PFSK-1 (cell line): ENCODE data around the gene TCAP.

Experiments used
- FOXP2 ChIP-seq: optimal IDR thresholded peaks from 2 replicates; pipeline ENCODE3; 2011; ENCODE audit warnings: borderline replicate concordance, control low read depth, inconsistent platforms; ENCODE audit not compliant: insufficient read depth; ENCODE audit errors: extremely low read length, extremely low read depth
- POLR2AphosphoS5 ChIP-seq: IDR thresholded peaks from 2 replicates; pipeline ENCODE4 v1.6.1; 2012; ENCODE audit warnings: low read depth, mild to moderate bottlenecking, control low read depth, low read length, moderate library complexity
- SIN3A ChIP-seq: IDR thresholded peaks from 2 replicates; pipeline ENCODE4 v1.6.1; 2012; ENCODE audit warnings: mild to moderate bottlenecking, low read length, moderate library complexity, borderline replicate concordance; ENCODE audit not compliant: insufficient read depth
- TAF1 ChIP-seq: IDR thresholded peaks from 2 replicates; pipeline ENCODE4 v1.6.1; 2012; ENCODE audit warnings: low read length, control low read depth, borderline replicate concordance; ENCODE audit not compliant: insufficient read depth
- TF ChIP-seq, protein P1 (sequence below), 2 experiments: IDR thresholded peaks; 2 replicates each; pipeline versions ENCODE4 v1.6.1 to v1.8.0; 2011 to 2012; ENCODE audit warnings: low read depth in 2 of 2, low read length in 2 of 2, control low read depth in 1 of 2, inconsistent platforms in 1 of 2, mild to moderate bottlenecking in 1 of 2, moderate library complexity in 1 of 2; ENCODE audit not compliant: insufficient read depth in 1 of 2

TCAP gene

DNA sequence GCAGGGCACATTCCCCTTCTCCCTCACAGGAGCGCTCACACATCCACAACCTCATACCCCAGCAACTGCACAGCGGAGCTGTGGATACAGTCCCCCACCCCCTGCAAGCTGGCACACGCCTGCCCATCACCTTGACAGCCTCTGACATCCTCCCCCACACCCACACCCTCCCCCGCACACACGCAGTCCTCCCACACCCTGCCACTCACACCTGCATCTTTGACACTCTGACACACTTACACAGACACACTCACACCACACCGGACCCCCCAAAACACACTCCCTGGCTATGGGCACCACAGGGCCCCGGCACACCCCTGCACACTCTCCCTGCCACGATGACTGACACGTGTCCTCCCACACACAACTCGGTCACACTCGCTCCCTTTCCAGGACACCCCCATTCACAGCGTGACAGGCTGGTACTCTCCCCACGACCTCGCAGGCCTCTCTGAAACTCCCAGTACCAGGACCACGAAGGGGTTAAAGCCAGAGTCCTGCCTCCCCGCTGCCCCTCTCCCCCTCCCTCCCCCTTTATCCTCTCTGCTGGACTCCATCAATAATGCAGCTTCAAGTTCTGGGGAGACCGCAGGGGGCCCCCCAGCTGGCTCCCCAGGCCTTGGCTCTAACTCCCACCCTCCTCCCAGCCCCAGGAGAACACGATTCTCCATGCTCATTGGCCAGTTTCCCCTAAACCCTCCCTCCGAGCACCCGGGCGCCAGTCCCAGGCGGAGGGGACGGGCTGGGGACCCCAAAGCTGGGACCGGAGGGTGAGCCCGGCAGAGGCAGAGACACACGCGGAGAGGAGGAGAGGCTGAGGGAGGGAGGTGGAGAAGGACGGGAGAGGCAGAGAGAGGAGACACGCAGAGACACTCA is 38.7 kb upstream of the TCAP start, which contains the start of gene PPP1R1B:
Gene PPP1R1B, plus strand, starts transcription at position 782 of the 876 bp plus-strand sequence. CDS start 441 bp downstream, outside the sequence.
- TF ChIP-seq TAF1 (no peak), POLR2AphosphoS5 (no peak), FOXP2 (no peak)

DNA sequence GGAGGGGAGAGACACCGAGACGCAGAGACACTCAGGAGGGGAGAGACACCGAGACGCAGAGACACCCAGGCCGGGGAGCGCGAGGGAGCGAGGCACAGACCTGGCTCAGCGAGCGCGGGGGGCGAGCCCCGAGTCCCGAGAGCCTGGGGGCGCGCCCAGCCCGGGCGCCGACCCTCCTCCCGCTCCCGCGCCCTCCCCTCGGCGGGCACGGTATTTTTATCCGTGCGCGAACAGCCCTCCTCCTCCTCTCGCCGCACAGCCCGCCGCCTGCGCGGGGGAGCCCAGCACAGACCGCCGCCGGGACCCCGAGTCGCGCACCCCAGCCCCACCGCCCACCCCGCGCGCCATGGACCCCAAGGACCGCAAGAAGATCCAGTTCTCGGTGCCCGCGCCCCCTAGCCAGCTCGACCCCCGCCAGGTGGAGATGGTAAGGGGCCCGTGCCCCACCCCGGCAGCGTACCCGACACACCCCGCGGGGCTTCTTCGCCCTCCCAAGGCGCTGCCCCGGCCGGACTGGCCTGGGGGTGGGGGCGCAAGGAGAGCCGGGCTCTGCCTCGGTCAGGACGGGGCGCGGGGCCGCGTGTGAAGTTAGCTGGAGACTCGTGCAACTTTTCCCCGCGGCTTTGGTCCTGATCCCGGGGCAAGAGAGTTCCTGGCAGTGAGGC is 38.0 kb upstream of the TCAP start:
- TF ChIP-seq SIN3A, result no peak
- no peak for TF ChIP-seq TAF1
- TF ChIP-seq POLR2AphosphoS5, result no peak
- TF ChIP-seq, protein P1, sequence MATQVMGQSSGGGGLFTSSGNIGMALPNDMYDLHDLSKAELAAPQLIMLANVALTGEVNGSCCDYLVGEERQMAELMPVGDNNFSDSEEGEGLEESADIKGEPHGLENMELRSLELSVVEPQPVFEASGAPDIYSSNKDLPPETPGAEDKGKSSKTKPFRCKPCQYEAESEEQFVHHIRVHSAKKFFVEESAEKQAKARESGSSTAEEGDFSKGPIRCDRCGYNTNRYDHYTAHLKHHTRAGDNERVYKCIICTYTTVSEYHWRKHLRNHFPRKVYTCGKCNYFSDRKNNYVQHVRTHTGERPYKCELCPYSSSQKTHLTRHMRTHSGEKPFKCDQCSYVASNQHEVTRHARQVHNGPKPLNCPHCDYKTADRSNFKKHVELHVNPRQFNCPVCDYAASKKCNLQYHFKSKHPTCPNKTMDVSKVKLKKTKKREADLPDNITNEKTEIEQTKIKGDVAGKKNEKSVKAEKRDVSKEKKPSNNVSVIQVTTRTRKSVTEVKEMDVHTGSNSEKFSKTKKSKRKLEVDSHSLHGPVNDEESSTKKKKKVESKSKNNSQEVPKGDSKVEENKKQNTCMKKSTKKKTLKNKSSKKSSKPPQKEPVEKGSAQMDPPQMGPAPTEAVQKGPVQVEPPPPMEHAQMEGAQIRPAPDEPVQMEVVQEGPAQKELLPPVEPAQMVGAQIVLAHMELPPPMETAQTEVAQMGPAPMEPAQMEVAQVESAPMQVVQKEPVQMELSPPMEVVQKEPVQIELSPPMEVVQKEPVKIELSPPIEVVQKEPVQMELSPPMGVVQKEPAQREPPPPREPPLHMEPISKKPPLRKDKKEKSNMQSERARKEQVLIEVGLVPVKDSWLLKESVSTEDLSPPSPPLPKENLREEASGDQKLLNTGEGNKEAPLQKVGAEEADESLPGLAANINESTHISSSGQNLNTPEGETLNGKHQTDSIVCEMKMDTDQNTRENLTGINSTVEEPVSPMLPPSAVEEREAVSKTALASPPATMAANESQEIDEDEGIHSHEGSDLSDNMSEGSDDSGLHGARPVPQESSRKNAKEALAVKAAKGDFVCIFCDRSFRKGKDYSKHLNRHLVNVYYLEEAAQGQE (IDR thresholded peaks at IDR 0.05; ENCODE audit: insufficient read depth in 1 of 2, low read depth in 2 of 2, low read length in 2 of 2), result no peak
- TF ChIP-seq FOXP2, result no peak

DNA sequence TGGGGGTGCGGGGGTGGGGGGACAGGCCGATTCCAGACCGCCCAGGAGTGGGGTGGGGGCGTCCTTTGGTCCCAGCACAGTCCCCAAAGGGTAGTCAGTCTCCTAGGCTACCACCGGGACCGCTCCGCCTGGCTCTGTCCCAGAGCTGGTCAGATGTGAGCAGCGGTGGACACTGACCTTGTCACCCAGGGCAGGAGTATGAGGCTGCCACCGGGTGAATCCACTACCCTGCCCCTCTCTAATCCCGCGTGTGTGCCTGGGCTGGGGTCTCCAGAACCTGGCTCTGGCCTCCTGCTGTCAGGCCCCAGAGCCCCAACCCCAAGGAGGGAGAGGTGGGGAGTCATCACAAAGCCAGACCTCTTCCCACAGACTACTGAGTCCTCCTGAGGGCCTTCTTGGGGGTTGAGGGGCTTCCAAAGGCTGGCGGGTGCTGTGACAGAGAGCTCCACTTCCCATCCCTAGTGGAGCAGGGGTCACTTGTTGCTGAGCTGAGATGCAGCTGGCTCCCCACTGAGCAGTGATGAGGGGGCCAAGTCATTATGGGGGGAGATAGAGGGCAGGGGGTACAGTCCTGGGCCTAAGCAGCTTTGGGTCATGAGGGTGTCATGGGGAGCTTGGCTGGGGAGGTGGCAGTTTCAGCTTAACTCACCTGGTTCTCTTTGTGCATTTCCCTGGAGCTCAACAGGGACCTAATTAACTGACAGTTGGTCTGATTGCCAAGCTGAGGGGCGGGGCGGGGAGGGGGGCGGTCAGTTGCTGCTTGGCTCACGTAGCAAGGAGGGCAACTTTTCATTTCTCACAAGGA is 37.2 kb upstream of the TCAP start:
- TF ChIP-seq TAF1 (no peak), SIN3A (no peak), FOXP2 (no peak), POLR2AphosphoS5 (no peak)
- TF ChIP-seq, protein P1 (IDR thresholded peaks at IDR 0.05; ENCODE audit: insufficient read depth in 1 of 2, low read depth in 2 of 2, low read length in 2 of 2), result no peak

DNA sequence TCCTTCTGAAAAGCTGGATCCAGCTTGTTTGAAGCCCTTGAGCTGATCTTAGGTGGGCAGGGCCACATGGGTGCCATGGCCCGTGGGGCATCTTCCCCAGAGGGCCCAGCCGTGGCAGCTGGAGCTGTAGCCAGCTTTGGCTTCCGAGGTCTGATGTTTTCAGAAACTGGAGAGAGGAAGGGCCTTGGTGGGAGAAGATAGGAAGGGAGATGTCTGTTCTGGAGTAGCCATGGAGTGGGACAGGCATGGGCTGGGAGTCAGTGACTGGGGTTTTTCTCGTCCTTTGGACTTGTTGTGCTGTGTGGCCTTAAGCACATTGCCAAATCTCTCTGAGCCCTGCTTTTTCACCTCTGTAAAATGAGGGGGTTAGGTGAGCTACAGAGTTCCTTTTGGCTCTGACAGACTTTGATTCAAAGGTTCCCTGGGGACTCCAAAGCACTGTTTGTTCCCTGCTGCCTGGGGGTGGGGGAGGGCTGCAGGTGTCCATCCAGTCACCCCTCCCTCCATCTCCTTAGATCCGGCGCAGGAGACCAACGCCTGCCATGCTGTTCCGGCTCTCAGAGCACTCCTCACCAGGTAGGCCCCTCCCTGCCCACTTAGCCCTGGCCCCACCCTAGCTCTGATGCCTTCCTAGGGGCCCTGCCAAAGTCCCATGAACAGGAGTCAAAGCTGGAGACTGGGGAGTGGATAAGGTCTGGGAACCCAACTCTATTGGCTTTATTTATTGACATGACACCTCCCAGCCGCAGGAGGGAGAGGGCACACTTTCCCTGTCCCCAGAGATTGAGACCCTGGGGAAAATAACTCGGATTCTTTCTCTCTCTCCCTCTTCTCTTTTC is 36.3 kb upstream of the TCAP start:
- TF ChIP-seq POLR2AphosphoS5 (no peak), TAF1 (no peak), FOXP2 (no peak), SIN3A (no peak)
- TF ChIP-seq, protein P1 (IDR thresholded peaks at IDR 0.05; ENCODE audit: insufficient read depth in 1 of 2, low read depth in 2 of 2, low read length in 2 of 2), result no peak
